H9 (cell line): ENCODE measurements around the gene NOXRED1. TPM values are rescaled to one million over a fixed set of nuclear protein-coding genes. Genes with fewer than 3 reads are reported as not detected.

Experiments
- DNase-seq: peaks from one replicate; pipeline ENCODE4 v3.0.0-alpha.2; 2017
- H2AFZ ChIP-seq: one replicate; pipeline ENCODE4 v1.6.1; 2013; ENCODE audit warnings: mild to moderate bottlenecking, low read length, control low read depth, moderate library complexity
- H2AK5ac ChIP-seq: 2 replicates; pipeline ENCODE4 v1.6.1; 2013; ENCODE audit warnings: low read length, control low read depth, mixed read lengths; ENCODE audit not compliant: insufficient read length
- H2BK120ac ChIP-seq: one replicate; pipeline ENCODE4 v1.6.1; 2013; ENCODE audit warnings: low read depth, mild to moderate bottlenecking, low read length, control low read depth, inconsistent platforms; ENCODE audit not compliant: poor library complexity, severe bottlenecking
- H2BK12ac ChIP-seq: 2 replicates; pipeline ENCODE4 v1.6.1; 2013; ENCODE audit warnings: low read length, control low read depth, mixed read lengths, low read depth; ENCODE audit not compliant: insufficient read length
- H2BK15ac ChIP-seq: 2 replicates; pipeline ENCODE4 v1.6.1; 2013; ENCODE audit warnings: low read depth, low read length, control low read depth
- H2BK20ac ChIP-seq: one replicate; pipeline ENCODE4 v1.6.1; 2013; ENCODE audit warnings: low read depth, mild to moderate bottlenecking, low read length, control low read depth, inconsistent platforms; ENCODE audit not compliant: poor library complexity, severe bottlenecking
- H2BK5ac ChIP-seq: 2 replicates; pipeline ENCODE4 v1.6.1; 2013; ENCODE audit warnings: low read length, control low read depth, mixed read lengths; ENCODE audit not compliant: insufficient read length
- H3K14ac ChIP-seq: 2 replicates; pipeline ENCODE4 v1.6.1; 2013; ENCODE audit warnings: low read length, control low read depth; ENCODE audit not compliant: insufficient read depth
- H3K18ac ChIP-seq: 2 replicates; pipeline ENCODE4 v1.6.1; 2013; ENCODE audit warnings: low read depth, mild to moderate bottlenecking, mixed read lengths, low read length, control low read depth; ENCODE audit not compliant: insufficient read length
- H3K23ac ChIP-seq: 2 replicates; pipeline ENCODE4 v1.6.1; 2013; ENCODE audit warnings: low read length, control low read depth, mixed read lengths, low read depth; ENCODE audit not compliant: insufficient read length
- H3K23me2 ChIP-seq: 2 replicates; pipeline ENCODE4 v1.6.1; 2013; ENCODE audit warnings: low read depth, mild to moderate bottlenecking, mixed read lengths, low read length, control low read depth; ENCODE audit not compliant: insufficient read length, poor library complexity, severe bottlenecking
- H3K27ac ChIP-seq: 2 replicates; pipeline ENCODE4 v1.5.1; 2013; ENCODE audit warnings: low read length, control low read depth, mixed read lengths, low read depth; ENCODE audit not compliant: insufficient read length
- H3K27me3 ChIP-seq: 2 replicates; pipeline ENCODE4 v1.6.1; 2013; ENCODE audit warnings: low read length, control low read depth, inconsistent platforms; ENCODE audit not compliant: insufficient read depth
- H3K4ac ChIP-seq: 2 replicates; pipeline ENCODE4 v1.6.1; 2013; ENCODE audit warnings: low read depth, mild to moderate bottlenecking, control low read depth, inconsistent platforms, low read length, moderate library complexity
- H3K4me1 ChIP-seq: 2 replicates; pipeline ENCODE4 v1.6.1; 2013; ENCODE audit warnings: low read length, control low read depth, inconsistent platforms; ENCODE audit not compliant: insufficient read depth
- H3K4me2 ChIP-seq: 2 replicates; pipeline ENCODE4 v1.6.1; 2013; ENCODE audit warnings: low read length, control low read depth, mixed read lengths; ENCODE audit not compliant: insufficient read length, insufficient read depth
- H3K56ac ChIP-seq: 2 replicates; pipeline ENCODE4 v1.6.1; 2013; ENCODE audit warnings: low read depth, mild to moderate bottlenecking, mixed read lengths, low read length, control low read depth; ENCODE audit not compliant: insufficient read length
- H3K79me1 ChIP-seq: 2 replicates; pipeline ENCODE4 v1.6.1; 2013; ENCODE audit warnings: low read depth, mild to moderate bottlenecking, moderate library complexity, low read length, control low read depth, inconsistent platforms; ENCODE audit not compliant: insufficient read depth, poor library complexity, severe bottlenecking
- H3K79me2 ChIP-seq: 2 replicates; pipeline ENCODE4 v1.6.1; 2013; ENCODE audit warnings: low read length, control low read depth, inconsistent platforms; ENCODE audit not compliant: insufficient read depth
- H3K9ac ChIP-seq: 2 replicates; pipeline ENCODE4 v1.6.1; 2013; ENCODE audit warnings: low read length, control low read depth, mixed read lengths; ENCODE audit not compliant: insufficient read length; ENCODE audit errors: extremely low read depth
- H3K9me3 ChIP-seq: one replicate; pipeline ENCODE4 v1.6.1; 2013; ENCODE audit warnings: low read depth, low read length, inconsistent platforms; ENCODE audit not compliant: control insufficient read depth
- H3T11ph ChIP-seq: one replicate; pipeline ENCODE4 v1.6.1; 2013; ENCODE audit warnings: mild to moderate bottlenecking, low read length, control low read depth, inconsistent platforms
- H4K20me1 ChIP-seq: one replicate; pipeline ENCODE4 v1.6.1; 2013; ENCODE audit not compliant: control insufficient read depth, insufficient read length, insufficient read depth
- H4K5ac ChIP-seq: 2 replicates; pipeline ENCODE4 v1.6.1; 2013; ENCODE audit warnings: low read depth, mild to moderate bottlenecking, mixed read lengths, low read length, control low read depth; ENCODE audit not compliant: insufficient read length
- H4K8ac ChIP-seq: replicated peaks from 2 replicates; pipeline ENCODE4 v1.6.1; 2013; ENCODE audit warnings: low read length, control low read depth, mixed read lengths, low read depth; ENCODE audit not compliant: insufficient read length
- H4K91ac ChIP-seq: 2 replicates; pipeline ENCODE4 v1.6.1; 2013; ENCODE audit warnings: low read depth, mild to moderate bottlenecking, moderate library complexity, mixed read lengths, low read length, control low read depth; ENCODE audit not compliant: insufficient read length
- H3K27ac Mint-ChIP-seq, 3 experiments: 2 replicates in 2 of 3; 3 replicates in 1 of 3; pipeline ENCODE4 v1.8.0; 2020 to 2021; ENCODE audit warnings: mixed read lengths in 3 of 3, mild to moderate bottlenecking in 1 of 3, moderate library complexity in 1 of 3
- H3K27me3 Mint-ChIP-seq: 2 replicates; pipeline ENCODE4 v1.8.0; 2021; ENCODE audit warnings: low read depth, mild to moderate bottlenecking, moderate library complexity, mixed read lengths
- H3K36me3 Mint-ChIP-seq, 3 experiments: 2 replicates in 2 of 3; 3 replicates in 1 of 3; pipeline ENCODE4 v1.8.0; 2020 to 2021; ENCODE audit warnings: low read depth in 3 of 3, mixed read lengths in 3 of 3; ENCODE audit not compliant: insufficient read depth in 1 of 3
- H3K4me1 Mint-ChIP-seq, 2 experiments: 2 replicates each; pipeline ENCODE4 v1.8.0; 2020; ENCODE audit warnings: mixed read lengths in 2 of 2
- H3K4me3 Mint-ChIP-seq, 2 experiments: 2 replicates in 1 of 2; 3 replicates in 1 of 2; pipeline ENCODE4 v1.8.0; 2020 to 2021; ENCODE audit warnings: mild to moderate bottlenecking in 2 of 2, mixed read lengths in 2 of 2, moderate library complexity in 1 of 2
- H3K9me3 Mint-ChIP-seq, 2 experiments: 2 replicates in 1 of 2; 3 replicates in 1 of 2; pipeline ENCODE4 v1.8.0; 2020; ENCODE audit warnings: mild to moderate bottlenecking in 2 of 2, mixed read lengths in 2 of 2, moderate library complexity in 1 of 2
- CTCF ChIP-seq: fragments of 200-600 bp; sonication (generic); conservative IDR thresholded peaks from 3 replicates; pipeline ENCODE4 v1.8.0; 2021; ENCODE audit warnings: antibody characterized with exemption, mild to moderate bottlenecking
- WGBS: extraction: QIAGEN DNeasy Blood & Tissue Kit; methylation state at CpG from one replicate; pipeline ENCODE4 v1.1.7; 2013; ENCODE audit warnings: missing lambda C conversion rate, low lambda C conversion rate, mixed read lengths; ENCODE audit not compliant: insufficient read length; ENCODE audit errors: extremely low coverage; 5-methylcytosine and 5-hydroxymethylcytosine counted together
- total RNA-seq: library from RNA; stranded (reverse); gene quantifications from 2 replicates; pipeline ENCODE4 v1.2.1, GENCODE V29; 2021

The NOXRED1 gene
- total RNA-seq, 1 experiment from 2014 or later, result not detected

- Mint-ChIP-seq H3K4me3 (no peak overlapping the region), H3K9me3 (no peaks in the 10 kb centered on the region), H3K27me3 (no peaks in the 10 kb centered on the region; the same call in none of the 2 replicates), H3K36me3 (peaks cover 26 to 42% (median 33%) of the 10 kb centered on the region in 3 experiments), H3K4me1 (peaks cover 21 to 22% of the 10 kb centered on the region in 2 experiments), H3K27ac (peak overlapping the region in 2 of 3 experiments; percentile 70 to 93; a peak in 2 of 7 replicates)
- Histone ChIP-seq H3K79me2 (no peaks in the 10 kb centered on the region), H2AK5ac (no peak overlapping the region), H2BK12ac (no peak overlapping the region), H3K9me3 (no peaks in the 10 kb centered on the region), H4K20me1 (no peaks in the 10 kb centered on the region), H2BK20ac (no peak overlapping the region), H3K14ac (no peak overlapping the region), H4K5ac (no peak overlapping the region), H3K4me1 (peaks cover 8% of the 10 kb centered on the region; the same call in 1 of the 2 replicates), H4K91ac (no peak overlapping the region), H3T11ph (no peak overlapping the region), H3K4ac (no peak overlapping the region), H3K56ac (no peak overlapping the region), H2BK120ac (no peak overlapping the region), H3K4me2 (no peak overlapping the region), H2BK15ac (no peak overlapping the region), H3K23ac (no peak overlapping the region), H3K79me1 (no peaks in the 10 kb centered on the region), H3K23me2 (no peaks in the 10 kb centered on the region), H3K18ac (no peak overlapping the region), H3K9ac (no peak overlapping the region), H4K8ac (no peak overlapping the region), H2BK5ac (no peak overlapping the region), H2AFZ (no peak overlapping the region), H3K27me3 (no peaks in the 10 kb centered on the region), H3K27ac (no peak overlapping the region)
- no peak for DNase-seq
- TF ChIP-seq CTCF, result no peak
- no CpG with 5 or more reads among the region's 5 CpGs for WGBS
Observed at GRCh38 chr14:77470224-77470870, 47.0 kb upstream of the NOXRED1 start.
